ENCODE results near the gene LMNTD2.

DNA sequence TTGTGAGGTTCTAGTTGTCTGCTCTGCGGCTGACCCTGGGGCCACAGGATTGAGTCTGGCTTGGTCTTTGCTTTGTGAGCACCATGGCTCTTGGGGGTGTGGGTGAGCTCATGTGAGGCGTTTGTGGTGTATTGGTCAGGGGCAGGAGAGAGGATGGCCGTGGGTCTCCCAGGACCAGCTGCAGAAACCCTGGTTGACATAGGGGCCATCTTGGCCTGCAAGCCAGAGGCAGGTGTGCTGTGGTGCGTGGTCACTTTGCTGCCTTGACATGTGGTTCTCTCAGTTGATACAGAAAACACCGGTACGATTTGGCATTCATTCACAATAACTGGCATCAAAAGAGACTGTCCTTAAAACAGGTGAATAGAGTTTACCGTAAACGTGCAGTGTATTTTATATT, 27.0 kb upstream of the LMNTD2 start:
- TF ChIP-seq, protein P1, sequence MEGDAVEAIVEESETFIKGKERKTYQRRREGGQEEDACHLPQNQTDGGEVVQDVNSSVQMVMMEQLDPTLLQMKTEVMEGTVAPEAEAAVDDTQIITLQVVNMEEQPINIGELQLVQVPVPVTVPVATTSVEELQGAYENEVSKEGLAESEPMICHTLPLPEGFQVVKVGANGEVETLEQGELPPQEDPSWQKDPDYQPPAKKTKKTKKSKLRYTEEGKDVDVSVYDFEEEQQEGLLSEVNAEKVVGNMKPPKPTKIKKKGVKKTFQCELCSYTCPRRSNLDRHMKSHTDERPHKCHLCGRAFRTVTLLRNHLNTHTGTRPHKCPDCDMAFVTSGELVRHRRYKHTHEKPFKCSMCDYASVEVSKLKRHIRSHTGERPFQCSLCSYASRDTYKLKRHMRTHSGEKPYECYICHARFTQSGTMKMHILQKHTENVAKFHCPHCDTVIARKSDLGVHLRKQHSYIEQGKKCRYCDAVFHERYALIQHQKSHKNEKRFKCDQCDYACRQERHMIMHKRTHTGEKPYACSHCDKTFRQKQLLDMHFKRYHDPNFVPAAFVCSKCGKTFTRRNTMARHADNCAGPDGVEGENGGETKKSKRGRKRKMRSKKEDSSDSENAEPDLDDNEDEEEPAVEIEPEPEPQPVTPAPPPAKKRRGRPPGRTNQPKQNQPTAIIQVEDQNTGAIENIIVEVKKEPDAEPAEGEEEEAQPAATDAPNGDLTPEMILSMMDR (IDR thresholded peaks at IDR 0.05), result no peak
- TF ChIP-seq POLR2A (IDR thresholded peaks at IDR 0.05), result no peak

Data from uterus (tissue), 2 donors.